Measurements from ENCODE around the gene TK1. TPM values are rescaled to one million over a fixed set of nuclear protein-coding genes. Genes with fewer than 3 reads are reported as not detected.

Gene TK1
- total RNA-seq, 1 donor, result 75.9 TPM

GRCh38 chr17:78219396-78220150, 32.7 kb upstream of the TK1 start:
- DNase-seq (ENCODE audit: low read depth), result no peak
- no peak for TF ChIP-seq CTCF (IDR thresholded peaks at IDR 0.05; ENCODE audit: insufficient read depth, low read length)

GRCh38 chr17:78214706-78215061, 27.8 kb upstream of the TK1 start:
- peak overlapping the region; percentile 81 for H3K4me3 ChIP-seq (ENCODE audit: low read depth, low read length)
- TF ChIP-seq CTCF (IDR thresholded peaks at IDR 0.05; ENCODE audit: insufficient read depth, low read length), result no peak
- no peak for DNase-seq (ENCODE audit: low read depth)

More at GRCh38 chr17:78219396-78220150, 32.7 kb upstream of the TK1 start:
- no peak overlapping the region for H3K4me3 ChIP-seq (ENCODE audit: low read depth, low read length)

GRCh38 chr17:78214016-78214705, 27.3 kb upstream of the TK1 start, which contains the start of gene BIRC5:
TSS of gene BIRC5 (plus strand) at chr17:78214253. CDS start at chr17:78214317, 64 bp downstream.
- DNase-seq (ENCODE audit: low read depth), result peak; percentile 74
- peak within 1 kb of the TSS; percentile 81 for H3K4me3 ChIP-seq (ENCODE audit: low read depth, low read length)
- TF ChIP-seq CTCF (IDR thresholded peaks at IDR 0.05; ENCODE audit: insufficient read depth, low read length), result no peak

- TF ChIP-seq CTCF (IDR thresholded peaks at IDR 0.05; ENCODE audit: insufficient read depth, low read length), result no peak
- no peak for DNase-seq (ENCODE audit: low read depth)
- H3K4me3 ChIP-seq (ENCODE audit: low read depth, low read length), result no peak overlapping the region
These were observed 24.2 kb upstream of the TK1 start for GRCh38 chr17:78211032-78211431.

GRCh38 chr17:78210111-78210510, 23.3 kb upstream of the TK1 start:
- no peak for DNase-seq (ENCODE audit: low read depth)
- H3K4me3 ChIP-seq (ENCODE audit: low read depth, low read length), result no peak overlapping the region
- no peak for TF ChIP-seq CTCF (IDR thresholded peaks at IDR 0.05; ENCODE audit: insufficient read depth, low read length)

- DNase-seq (ENCODE audit: low read depth), result no peak
- H3K4me3 ChIP-seq (ENCODE audit: low read depth, low read length), result no peak overlapping the region
- no peak for TF ChIP-seq CTCF (IDR thresholded peaks at IDR 0.05; ENCODE audit: insufficient read depth, low read length)
These were observed 21.6 kb upstream of the TK1 start for GRCh38 chr17:78208486-78208885.

Measured in fibroblast of the aortic adventitia (primary cell).